Astrocyte (in vitro differentiated cells and primary cell): ENCODE results near the gene MAGEB2.
"Not testable (repeated sequence)": the region's sequence is repeated elsewhere in the genome, so short reads cannot be mapped to it uniquely, and the experiment has no call there.

Source experiments
- EZH2 ChIP-seq: IDR thresholded peaks from 2 replicates; pipeline ENCODE4 v1.6.1; 2012; ENCODE audit warnings: mild to moderate bottlenecking, low read length, inconsistent platforms; ENCODE audit not compliant: insufficient read depth
- TF ChIP-seq, protein P1 (sequence below): IDR thresholded peaks from 2 replicates; pipeline ENCODE4 v1.5.1; 2011; ENCODE audit warnings: low read depth, mild to moderate bottlenecking, inconsistent platforms, low read length, moderate library complexity; ENCODE audit not compliant: insufficient read depth

DNA sequence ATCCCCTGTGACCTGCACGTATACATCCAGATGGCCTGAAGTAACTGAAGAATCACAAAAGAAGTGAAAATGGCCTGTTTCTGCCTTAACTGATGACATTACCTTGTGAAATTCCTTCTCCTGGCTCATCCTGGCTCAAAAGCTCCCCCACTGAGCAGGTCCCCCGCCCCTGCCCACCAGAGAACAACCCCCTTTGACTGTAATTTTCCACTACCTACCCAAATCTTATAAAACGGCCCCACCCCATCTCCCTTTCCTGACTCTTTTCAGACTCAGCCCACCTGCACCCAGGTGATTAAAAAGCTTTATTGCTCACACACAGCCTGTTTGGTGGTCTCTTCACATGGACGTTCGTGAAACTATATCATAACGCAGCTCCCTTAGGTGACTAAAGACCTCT, 21.5 kb upstream of the MAGEB2 start:
- TF ChIP-seq, protein P1, sequence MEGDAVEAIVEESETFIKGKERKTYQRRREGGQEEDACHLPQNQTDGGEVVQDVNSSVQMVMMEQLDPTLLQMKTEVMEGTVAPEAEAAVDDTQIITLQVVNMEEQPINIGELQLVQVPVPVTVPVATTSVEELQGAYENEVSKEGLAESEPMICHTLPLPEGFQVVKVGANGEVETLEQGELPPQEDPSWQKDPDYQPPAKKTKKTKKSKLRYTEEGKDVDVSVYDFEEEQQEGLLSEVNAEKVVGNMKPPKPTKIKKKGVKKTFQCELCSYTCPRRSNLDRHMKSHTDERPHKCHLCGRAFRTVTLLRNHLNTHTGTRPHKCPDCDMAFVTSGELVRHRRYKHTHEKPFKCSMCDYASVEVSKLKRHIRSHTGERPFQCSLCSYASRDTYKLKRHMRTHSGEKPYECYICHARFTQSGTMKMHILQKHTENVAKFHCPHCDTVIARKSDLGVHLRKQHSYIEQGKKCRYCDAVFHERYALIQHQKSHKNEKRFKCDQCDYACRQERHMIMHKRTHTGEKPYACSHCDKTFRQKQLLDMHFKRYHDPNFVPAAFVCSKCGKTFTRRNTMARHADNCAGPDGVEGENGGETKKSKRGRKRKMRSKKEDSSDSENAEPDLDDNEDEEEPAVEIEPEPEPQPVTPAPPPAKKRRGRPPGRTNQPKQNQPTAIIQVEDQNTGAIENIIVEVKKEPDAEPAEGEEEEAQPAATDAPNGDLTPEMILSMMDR: not testable (repeated sequence)
- TF ChIP-seq EZH2: not testable (repeated sequence)
